Astrocyte (in vitro differentiated cells and primary cell): ENCODE data around the gene CAMK2N1.

Source experiments
- EZH2 ChIP-seq: IDR thresholded peaks from 2 replicates; pipeline ENCODE4 v1.6.1; 2012; ENCODE audit warnings: mild to moderate bottlenecking, low read length, inconsistent platforms; ENCODE audit not compliant: insufficient read depth
- TF ChIP-seq, protein P1 (sequence below): IDR thresholded peaks from 2 replicates; pipeline ENCODE4 v1.5.1; 2011; ENCODE audit warnings: low read depth, mild to moderate bottlenecking, inconsistent platforms, low read length, moderate library complexity; ENCODE audit not compliant: insufficient read depth

DNA sequence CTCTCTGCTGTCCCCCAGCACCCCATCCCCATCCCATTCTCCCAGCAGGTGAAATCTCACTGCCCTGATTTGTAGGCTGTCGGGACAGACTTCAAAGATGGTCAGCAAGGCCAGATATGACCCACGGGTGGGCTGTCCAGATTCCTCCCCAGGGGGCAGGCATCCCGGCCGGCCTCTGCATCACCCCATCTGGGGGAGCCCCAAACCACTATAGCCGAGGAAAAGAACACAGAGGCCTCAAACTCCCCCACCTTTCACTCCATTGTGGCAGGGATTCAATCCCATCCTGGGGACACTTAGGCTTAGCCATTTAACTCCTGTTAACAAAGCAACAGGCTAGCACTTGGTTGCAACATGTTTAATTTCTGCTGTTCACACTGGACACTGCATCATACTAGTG is 13.1 kb upstream of the CAMK2N1 start:
- TF ChIP-seq, protein P1, sequence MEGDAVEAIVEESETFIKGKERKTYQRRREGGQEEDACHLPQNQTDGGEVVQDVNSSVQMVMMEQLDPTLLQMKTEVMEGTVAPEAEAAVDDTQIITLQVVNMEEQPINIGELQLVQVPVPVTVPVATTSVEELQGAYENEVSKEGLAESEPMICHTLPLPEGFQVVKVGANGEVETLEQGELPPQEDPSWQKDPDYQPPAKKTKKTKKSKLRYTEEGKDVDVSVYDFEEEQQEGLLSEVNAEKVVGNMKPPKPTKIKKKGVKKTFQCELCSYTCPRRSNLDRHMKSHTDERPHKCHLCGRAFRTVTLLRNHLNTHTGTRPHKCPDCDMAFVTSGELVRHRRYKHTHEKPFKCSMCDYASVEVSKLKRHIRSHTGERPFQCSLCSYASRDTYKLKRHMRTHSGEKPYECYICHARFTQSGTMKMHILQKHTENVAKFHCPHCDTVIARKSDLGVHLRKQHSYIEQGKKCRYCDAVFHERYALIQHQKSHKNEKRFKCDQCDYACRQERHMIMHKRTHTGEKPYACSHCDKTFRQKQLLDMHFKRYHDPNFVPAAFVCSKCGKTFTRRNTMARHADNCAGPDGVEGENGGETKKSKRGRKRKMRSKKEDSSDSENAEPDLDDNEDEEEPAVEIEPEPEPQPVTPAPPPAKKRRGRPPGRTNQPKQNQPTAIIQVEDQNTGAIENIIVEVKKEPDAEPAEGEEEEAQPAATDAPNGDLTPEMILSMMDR, result no peak
- no peak for TF ChIP-seq EZH2
